ENCODE data around the gene ARHGAP22.
"Not testable (repeated sequence)": the region's sequence is repeated elsewhere in the genome, so short reads cannot be mapped to it uniquely, and the experiment has no call there.

The ARHGAP22 gene, protein sequence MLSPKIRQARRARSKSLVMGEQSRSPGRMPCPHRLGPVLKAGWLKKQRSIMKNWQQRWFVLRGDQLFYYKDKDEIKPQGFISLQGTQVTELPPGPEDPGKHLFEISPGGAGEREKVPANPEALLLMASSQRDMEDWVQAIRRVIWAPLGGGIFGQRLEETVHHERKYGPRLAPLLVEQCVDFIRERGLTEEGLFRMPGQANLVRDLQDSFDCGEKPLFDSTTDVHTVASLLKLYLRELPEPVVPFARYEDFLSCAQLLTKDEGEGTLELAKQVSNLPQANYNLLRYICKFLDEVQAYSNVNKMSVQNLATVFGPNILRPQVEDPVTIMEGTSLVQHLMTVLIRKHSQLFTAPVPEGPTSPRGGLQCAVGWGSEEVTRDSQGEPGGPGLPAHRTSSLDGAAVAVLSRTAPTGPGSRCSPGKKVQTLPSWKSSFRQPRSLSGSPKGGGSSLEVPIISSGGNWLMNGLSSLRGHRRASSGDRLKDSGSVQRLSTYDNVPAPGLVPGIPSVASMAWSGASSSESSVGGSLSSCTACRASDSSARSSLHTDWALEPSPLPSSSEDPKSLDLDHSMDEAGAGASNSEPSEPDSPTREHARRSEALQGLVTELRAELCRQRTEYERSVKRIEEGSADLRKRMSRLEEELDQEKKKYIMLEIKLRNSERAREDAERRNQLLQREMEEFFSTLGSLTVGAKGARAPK

DNA sequence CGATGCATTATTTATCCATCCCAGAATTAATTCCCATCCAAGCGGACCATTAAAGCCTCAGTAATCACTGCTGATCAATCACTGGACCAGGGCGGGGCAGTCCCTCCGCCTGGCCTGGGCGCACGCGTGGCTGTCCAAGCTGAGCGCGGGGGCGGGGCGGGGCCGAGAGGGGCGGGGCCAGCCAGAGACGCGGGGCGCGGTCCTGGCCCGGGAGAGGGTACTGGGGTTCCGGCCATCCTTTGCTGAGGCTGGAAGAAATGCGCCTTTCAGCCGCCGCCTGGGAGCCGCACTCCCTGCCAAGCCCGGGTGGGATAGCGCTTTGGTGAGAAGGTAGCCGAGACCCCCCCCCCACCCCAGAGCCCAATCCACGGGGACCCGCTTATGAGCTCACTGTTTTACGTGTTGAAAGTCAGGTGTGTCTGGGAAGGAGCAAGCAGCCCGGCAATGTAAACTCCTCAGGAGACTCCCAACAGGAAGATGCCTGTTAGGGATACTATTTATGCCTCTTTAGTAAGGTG is at the start of gene ARHGAP22:
Gene ARHGAP22 (minus strand): TSS at position 83 of the 518 bp plus-strand sequence. CDS start 277 bp downstream, outside the sequence.
- DNase-seq (ENCODE audit: low read depth in 2 of 2) = no peak

GRCh38 chr10:48653944-48654698 is 49.2 kb upstream of the ARHGAP22 start:
- no peak for DNase-seq (ENCODE audit: low read depth in 2 of 2)

GRCh38 chr10:48653347-48653746 is 48.5 kb upstream of the ARHGAP22 start:
- no peak for DNase-seq (ENCODE audit: low read depth in 2 of 2)

GRCh38 chr10:48652344-48652743 is 47.5 kb upstream of the ARHGAP22 start:
- DNase-seq (ENCODE audit: low read depth in 2 of 2) = no peak

- no peak for DNase-seq (ENCODE audit: low read depth in 2 of 2)
Measured at GRCh38 chr10:48651839-48652238, 47.0 kb upstream of the ARHGAP22 start.

- no peak for DNase-seq (ENCODE audit: low read depth in 2 of 2)
Measured at GRCh38 chr10:48651293-48651692, 46.4 kb upstream of the ARHGAP22 start.

- DNase-seq (ENCODE audit: low read depth in 2 of 2) = no peak
Measured at GRCh38 chr10:48649349-48649944, 44.6 kb upstream of the ARHGAP22 start.

- DNase-seq (ENCODE audit: low read depth in 2 of 2) = no peak
Measured at GRCh38 chr10:48648172-48648942, 43.5 kb upstream of the ARHGAP22 start.

- DNase-seq (ENCODE audit: low read depth in 2 of 2) = not testable (repeated sequence)
Measured at GRCh38 chr10:48647073-48647472, 42.2 kb upstream of the ARHGAP22 start.

GRCh38 chr10:48645600-48645999 is 40.7 kb upstream of the ARHGAP22 start:
- DNase-seq (ENCODE audit: low read depth in 2 of 2) = no peak

DNA sequence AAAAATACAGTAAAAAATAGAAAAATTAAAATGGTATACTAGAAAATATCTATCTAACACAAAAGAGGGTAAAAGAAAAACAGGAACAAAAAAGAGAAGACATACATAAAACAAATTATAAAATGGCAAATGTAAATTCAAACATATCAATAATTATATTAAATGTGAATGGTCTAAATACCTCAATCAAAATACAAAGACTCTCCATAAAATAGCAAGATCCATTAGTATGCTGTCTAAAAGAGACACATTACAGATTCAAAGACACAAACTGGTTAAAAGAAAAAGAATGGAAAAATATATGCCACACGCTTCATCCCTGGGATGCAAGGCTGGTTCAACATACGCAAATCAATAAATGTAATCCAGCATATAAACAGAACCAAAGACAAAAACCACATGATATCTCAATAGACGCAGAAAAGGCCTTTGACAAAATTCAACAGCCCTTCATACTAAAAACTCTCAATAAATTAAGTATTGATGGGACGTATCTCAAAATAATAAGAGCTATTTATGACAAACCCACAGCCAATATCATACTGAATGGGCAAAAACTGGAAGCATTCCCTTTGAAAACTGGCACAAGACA is 36.3 kb upstream of the ARHGAP22 start:
- DNase-seq (ENCODE audit: low read depth in 2 of 2) = not testable (repeated sequence)

DNA sequence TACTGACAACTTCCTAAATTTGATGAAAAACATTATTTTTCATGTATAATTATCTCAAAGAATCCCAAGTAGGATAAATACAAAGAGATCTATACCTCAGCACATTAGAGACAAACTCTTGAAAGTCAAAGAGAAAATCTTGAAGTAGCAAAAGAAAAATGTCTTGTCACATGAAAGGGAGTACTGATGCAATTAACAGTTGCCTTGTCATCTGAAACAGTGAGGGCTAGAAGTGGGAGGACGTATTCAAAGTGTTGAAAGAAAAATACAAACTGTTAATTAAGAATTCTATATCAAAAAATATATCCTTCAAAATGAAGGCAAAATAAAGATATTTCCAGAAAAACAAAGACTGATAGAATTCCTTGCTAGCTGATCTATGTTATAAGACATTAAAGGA is 35.5 kb upstream of the ARHGAP22 start:
- no peak for DNase-seq (ENCODE audit: low read depth in 2 of 2)

DNA sequence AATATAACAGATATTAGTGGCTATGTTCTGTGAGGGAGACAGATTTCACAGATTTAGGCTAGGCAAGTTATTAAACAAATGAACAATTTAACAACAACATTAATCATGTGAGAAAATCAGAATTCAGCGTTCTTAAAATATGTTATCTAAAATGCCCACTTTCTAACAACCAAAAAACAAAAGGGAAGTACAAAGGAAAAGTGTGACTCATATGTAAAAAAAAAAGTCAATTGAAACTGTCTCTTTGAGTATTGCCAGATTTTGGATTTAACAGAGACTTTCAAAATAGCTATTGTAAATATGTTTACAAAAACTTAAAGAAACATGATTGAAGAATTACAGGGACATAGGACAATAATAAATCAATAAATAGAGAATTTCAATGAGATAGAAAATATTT is 34.8 kb upstream of the ARHGAP22 start:
- DNase-seq (ENCODE audit: low read depth in 2 of 2) = no peak

GRCh38 chr10:48638739-48639527 is 34.1 kb upstream of the ARHGAP22 start:
- DNase-seq (ENCODE audit: low read depth in 2 of 2) = no peak

DNA sequence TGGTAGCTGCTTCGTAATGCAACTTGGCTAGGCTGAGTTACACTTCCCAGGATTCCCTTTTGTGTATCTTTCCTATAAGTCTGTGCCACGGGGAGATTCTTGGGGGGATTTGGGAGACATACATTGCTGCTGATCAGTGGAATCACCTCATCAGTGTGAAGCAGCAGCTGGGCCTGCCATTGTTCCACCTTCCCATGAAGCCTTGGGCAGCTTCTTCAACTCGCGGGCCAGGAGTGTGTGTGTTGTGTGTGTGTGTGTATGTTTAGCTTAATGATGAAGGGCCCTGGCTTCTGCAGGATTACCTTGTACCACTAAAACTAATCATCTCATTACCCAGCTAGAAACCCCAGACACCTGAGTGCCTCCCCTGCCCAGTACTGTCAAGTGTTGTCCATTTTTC is 33.3 kb upstream of the ARHGAP22 start:
- DNase-seq (ENCODE audit: low read depth in 2 of 2) = no peak

DNA sequence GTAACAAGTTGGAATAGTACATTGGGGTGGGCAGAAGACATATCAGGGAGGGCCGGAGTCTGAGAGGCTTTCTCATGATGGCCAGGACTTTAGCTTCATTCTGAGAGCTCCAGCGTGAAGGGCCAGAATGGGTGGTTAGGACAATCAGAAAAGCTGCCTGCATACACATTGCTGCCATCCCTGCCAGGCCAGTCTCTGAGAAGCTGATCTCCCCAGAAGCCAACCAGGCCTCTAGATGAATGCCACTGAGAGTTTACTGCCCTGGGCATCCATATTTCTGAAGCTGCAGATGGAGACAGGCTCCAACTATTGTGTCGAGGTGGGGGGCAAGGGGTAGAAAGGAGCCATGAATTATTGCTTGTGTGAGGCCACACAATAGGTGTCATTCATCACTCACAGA is 32.0 kb upstream of the ARHGAP22 start:
- DNase-seq (ENCODE audit: low read depth in 2 of 2) = no peak

- DNase-seq (ENCODE audit: low read depth in 2 of 2) = no peak
Measured at GRCh38 chr10:48636231-48636630, 31.4 kb upstream of the ARHGAP22 start.

- no peak for DNase-seq (ENCODE audit: low read depth in 2 of 2)
Measured at GRCh38 chr10:48634984-48635557, 30.2 kb upstream of the ARHGAP22 start.
